ENCODE data around the gene MVB12B.

GRCh38 chr9:126494746-126495145 lies 168.1 kb downstream of the MVB12B start:
- TF ChIP-seq POLR2A (IDR thresholded peaks at IDR 0.05) (no peak), CTCF (IDR thresholded peaks at IDR 0.05) (no peak), EP300 (IDR thresholded peaks at IDR 0.05) (no peak)

Measured in tibial nerve (tissue), 4 donors.